ENCODE data around the gene ATG9A. TPM values are rescaled to one million over a fixed set of nuclear protein-coding genes. Genes with fewer than 3 reads are reported as not detected.

The ATG9A gene
- total and polyA plus RNA-seq, 2 donors (not counting 3 experiments of a cell fraction or from before 2014, with no cell fraction given) = 65.5 to 95.0 TPM

DNA sequence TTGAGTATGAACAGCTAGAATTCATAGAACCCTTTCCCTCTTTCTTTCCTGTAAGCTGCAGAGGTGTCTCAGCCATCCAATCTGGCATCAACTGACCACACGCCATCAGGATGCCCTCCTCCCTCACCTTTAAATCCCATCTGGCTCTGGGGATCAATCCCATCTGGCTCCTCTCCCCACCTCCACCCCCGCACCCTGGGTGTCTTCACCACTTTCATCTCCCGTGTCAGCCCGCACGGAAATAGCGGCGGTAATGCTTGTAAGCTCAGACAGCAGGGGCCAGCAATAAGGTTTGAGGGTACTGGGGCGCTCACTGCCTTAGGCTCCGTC lies 23.1 kb upstream of the ATG9A start:
- Histone ChIP-seq H3K27ac (ENCODE audit: insufficient read depth, low read depth, low read length) (no peak overlapping the region), H3K36me3 (ENCODE audit: control insufficient read depth in 2 of 2, extremely low read depth in 1 of 2, insufficient read depth in 2 of 2, low read length in 2 of 2) (peaks cover 0 to 2% of the 10 kb centered on the region in 2 experiments), H3K4me1 (ENCODE audit: control insufficient read depth, extremely low read depth, insufficient read depth, low read length) (peaks cover 39% of the 10 kb centered on the region), H3K9me1 (replicated peaks; ENCODE audit: control insufficient read depth, extremely low read depth, insufficient read depth, low read length) (no peaks in the 10 kb centered on the region), H4K20me1 (replicated peaks; ENCODE audit: control insufficient read depth, extremely low read depth, insufficient read depth, low read length) (no peaks in the 10 kb centered on the region), H3K27me3 (ENCODE audit: control insufficient read depth in 2 of 2, insufficient read depth in 2 of 2, low read length in 2 of 2) (peaks cover 15 to 16% of the 10 kb centered on the region in 2 experiments), H3K9me3 (replicated peaks; ENCODE audit: control insufficient read depth, insufficient read depth, low read length) (no peaks in the 10 kb centered on the region), H3K4me3 (replicated peaks in 1 of 3; ENCODE audit: insufficient read depth in 1 of 3, low read depth in 1 of 3, low read length in 3 of 3) (peak overlapping the region in 1 of 3 experiments; percentile 34), H3K79me2 (ENCODE audit: control insufficient read depth, insufficient read depth, low read length) (no peaks in the 10 kb centered on the region), H2AFZ (ENCODE audit: low read depth, low read length) (peak overlapping the region; percentile 55), H3K4me2 (ENCODE audit: insufficient read depth, low read length) (peak overlapping the region; percentile 78), H3K9ac (replicated peaks; ENCODE audit: extremely low read depth, insufficient read depth, low read length) (peak overlapping the region; percentile 21)
- DNase-seq (ENCODE audit: low read depth, low spot score) (no peak), FAIRE-seq (no peak)
- BruUV-seq (replicated peaks) = no TSS peak
- TF ChIP-seq POLR2AphosphoS5 (IDR thresholded peaks at IDR 0.05; ENCODE audit: insufficient read depth, low read depth, low read length) (no peak), FOS (IDR thresholded peaks at IDR 0.05; ENCODE audit: borderline replicate concordance, insufficient read depth, low read length) (no peak), POLR2A (IDR thresholded peaks at IDR 0.05; ENCODE audit: low read depth, low read length) (no peak), JUN (IDR thresholded peaks at IDR 0.05; ENCODE audit: borderline replicate concordance, insufficient read depth, insufficient read length, low read depth) (no peak), EZH2 (IDR thresholded peaks at IDR 0.05; ENCODE audit: borderline replicate concordance, low read depth, low read length, severe bottlenecking) (no peak), GATA2 (IDR thresholded peaks at IDR 0.05; ENCODE audit: insufficient read depth, insufficient read length, low read depth, low read length) (no peak), MYC (IDR thresholded peaks at IDR 0.05; ENCODE audit: low read depth, low read length) (no peak)
- TF ChIP-seq, protein P1, sequence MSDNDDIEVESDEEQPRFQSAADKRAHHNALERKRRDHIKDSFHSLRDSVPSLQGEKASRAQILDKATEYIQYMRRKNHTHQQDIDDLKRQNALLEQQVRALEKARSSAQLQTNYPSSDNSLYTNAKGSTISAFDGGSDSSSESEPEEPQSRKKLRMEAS (IDR thresholded peaks at IDR 0.05; ENCODE audit: insufficient read depth, insufficient read length) = no peak
- TF ChIP-seq, protein P2, sequence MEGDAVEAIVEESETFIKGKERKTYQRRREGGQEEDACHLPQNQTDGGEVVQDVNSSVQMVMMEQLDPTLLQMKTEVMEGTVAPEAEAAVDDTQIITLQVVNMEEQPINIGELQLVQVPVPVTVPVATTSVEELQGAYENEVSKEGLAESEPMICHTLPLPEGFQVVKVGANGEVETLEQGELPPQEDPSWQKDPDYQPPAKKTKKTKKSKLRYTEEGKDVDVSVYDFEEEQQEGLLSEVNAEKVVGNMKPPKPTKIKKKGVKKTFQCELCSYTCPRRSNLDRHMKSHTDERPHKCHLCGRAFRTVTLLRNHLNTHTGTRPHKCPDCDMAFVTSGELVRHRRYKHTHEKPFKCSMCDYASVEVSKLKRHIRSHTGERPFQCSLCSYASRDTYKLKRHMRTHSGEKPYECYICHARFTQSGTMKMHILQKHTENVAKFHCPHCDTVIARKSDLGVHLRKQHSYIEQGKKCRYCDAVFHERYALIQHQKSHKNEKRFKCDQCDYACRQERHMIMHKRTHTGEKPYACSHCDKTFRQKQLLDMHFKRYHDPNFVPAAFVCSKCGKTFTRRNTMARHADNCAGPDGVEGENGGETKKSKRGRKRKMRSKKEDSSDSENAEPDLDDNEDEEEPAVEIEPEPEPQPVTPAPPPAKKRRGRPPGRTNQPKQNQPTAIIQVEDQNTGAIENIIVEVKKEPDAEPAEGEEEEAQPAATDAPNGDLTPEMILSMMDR (IDR thresholded peaks at IDR 0.05; ENCODE audit: extremely low read depth in 1 of 2, insufficient read depth in 1 of 2, low read depth in 1 of 2, low read length in 2 of 2) = no peak
- intact Hi-C loops (cut with micrococcal nuclease) = loop anchor here (2.0 kb wide), 2 partner anchors 34 to 42 kb away; partner anchors contain the start of gene ABCB6
- ChIA-PET CTCF (interaction anchor here (1.2 to 2.5 kb wide), 2 partner anchors 27 to 43 kb away, joined by 3 to 14 read pairs; partner anchors contain the start of gene DNAJB2), POLR2A (no interaction called here)
- dilution Hi-C loops (cut with MboI; ENCODE audit: extremely low pct_ligation_motif_present, low sequenced_read_pairs) = no loop called here

Data from endothelial cell of umbilical vein (primary cell).